Sigmoid colon (tissue), 4 donors: ENCODE measurements around the gene EXOSC10.

Source experiments
- EP300 ChIP-seq, 4 donors: sonication (generic); formaldehyde crosslinking; IDR thresholded peaks; one replicate each; pipeline ENCODE4 v1.6.1; 2017; ENCODE audit warnings: antibody characterized with exemption in 4 of 4
- POLR2A ChIP-seq, 2 donors: fragments of 450-650 bp; IDR thresholded peaks; one replicate each; pipeline ENCODE4 v1.6.1; 2016; ENCODE audit warnings: antibody characterized with exemption in 2 of 2, mild to moderate bottlenecking in 2 of 2, moderate library complexity in 2 of 2
- POLR2AphosphoS5 ChIP-seq, 4 donors: sonication (generic); formaldehyde crosslinking; IDR thresholded peaks; one replicate each; pipeline ENCODE4 v1.6.1; 2017; ENCODE audit warnings: antibody characterized with exemption in 4 of 4
- TF ChIP-seq, protein P1 (sequence below), 4 experiments: fragments of 450-650 bp in 3 of 4; fragments of 200-600 bp in 1 of 4; IDR thresholded peaks; one replicate each; pipeline ENCODE4 v1.5.1; 2016 to 2019; ENCODE audit warnings: antibody characterized with exemption in 4 of 4, mild to moderate bottlenecking in 3 of 4, moderate library complexity in 2 of 4

DNA sequence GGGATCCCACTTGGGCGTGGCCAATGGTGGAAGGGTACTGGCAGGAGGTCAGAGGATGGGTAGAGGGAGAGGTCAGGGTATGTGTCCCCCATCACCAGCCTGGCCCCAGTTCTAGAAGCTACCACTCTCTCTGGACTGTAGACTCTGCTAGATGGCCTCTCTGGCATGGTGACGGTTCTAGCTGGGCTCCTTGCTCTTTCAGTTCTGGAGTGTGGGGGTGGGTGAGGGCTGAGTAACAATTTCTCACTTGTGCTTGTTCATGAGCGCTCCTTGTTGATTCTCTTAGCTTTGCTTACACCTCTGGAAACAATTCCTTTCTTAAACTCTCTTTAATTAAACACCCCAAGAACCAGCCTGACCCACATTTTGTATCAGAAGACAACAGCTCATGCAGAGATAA is 25.3 kb upstream of the EXOSC10 start:
- TF ChIP-seq, protein P1, sequence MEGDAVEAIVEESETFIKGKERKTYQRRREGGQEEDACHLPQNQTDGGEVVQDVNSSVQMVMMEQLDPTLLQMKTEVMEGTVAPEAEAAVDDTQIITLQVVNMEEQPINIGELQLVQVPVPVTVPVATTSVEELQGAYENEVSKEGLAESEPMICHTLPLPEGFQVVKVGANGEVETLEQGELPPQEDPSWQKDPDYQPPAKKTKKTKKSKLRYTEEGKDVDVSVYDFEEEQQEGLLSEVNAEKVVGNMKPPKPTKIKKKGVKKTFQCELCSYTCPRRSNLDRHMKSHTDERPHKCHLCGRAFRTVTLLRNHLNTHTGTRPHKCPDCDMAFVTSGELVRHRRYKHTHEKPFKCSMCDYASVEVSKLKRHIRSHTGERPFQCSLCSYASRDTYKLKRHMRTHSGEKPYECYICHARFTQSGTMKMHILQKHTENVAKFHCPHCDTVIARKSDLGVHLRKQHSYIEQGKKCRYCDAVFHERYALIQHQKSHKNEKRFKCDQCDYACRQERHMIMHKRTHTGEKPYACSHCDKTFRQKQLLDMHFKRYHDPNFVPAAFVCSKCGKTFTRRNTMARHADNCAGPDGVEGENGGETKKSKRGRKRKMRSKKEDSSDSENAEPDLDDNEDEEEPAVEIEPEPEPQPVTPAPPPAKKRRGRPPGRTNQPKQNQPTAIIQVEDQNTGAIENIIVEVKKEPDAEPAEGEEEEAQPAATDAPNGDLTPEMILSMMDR (IDR thresholded peaks at IDR 0.05), result no peak
- no peak for TF ChIP-seq POLR2A (IDR thresholded peaks at IDR 0.05)
- no peak for TF ChIP-seq POLR2AphosphoS5 (IDR thresholded peaks at IDR 0.05)
- TF ChIP-seq EP300 (IDR thresholded peaks at IDR 0.05), result no peak
